NCI-H1930 (cell line): Measurements from ENCODE around the gene DSCAML1.
"Not testable (repeated sequence)": the region's sequence is repeated elsewhere in the genome, so short reads cannot be mapped to it uniquely, and the experiment has no call there.

ENCODE experiments used
- DNase-seq, 2 experiments: peaks; one replicate each; lab custom pipeline; 2025; lab: John Stamatoyannopoulos, UW

DSCAML1 gene

GRCh38 chr11:117409511-117409910, 387.5 kb downstream of the DSCAML1 start:
- DNase-seq, result no peak

- DNase-seq, result no peak
Observed at GRCh38 chr11:117408356-117408755, 388.7 kb downstream of the DSCAML1 start.

- no peak for DNase-seq
Observed at GRCh38 chr11:117407016-117407415, 390.0 kb downstream of the DSCAML1 start.

GRCh38 chr11:117405898-117406297, 391.1 kb downstream of the DSCAML1 start:
- not testable (repeated sequence) for DNase-seq

- DNase-seq, result not testable (repeated sequence)
Observed at GRCh38 chr11:117399100-117399840, 397.7 kb downstream of the DSCAML1 start.

GRCh38 chr11:117398618-117399017, 398.4 kb downstream of the DSCAML1 start:
- not testable (repeated sequence) for DNase-seq

GRCh38 chr11:117396970-117397369, 400.0 kb downstream of the DSCAML1 start:
- DNase-seq, result no peak

GRCh38 chr11:117395476-117395875, 401.5 kb downstream of the DSCAML1 start:
- DNase-seq, result no peak

- DNase-seq, result no peak
Observed at GRCh38 chr11:117394221-117394925, 402.6 kb downstream of the DSCAML1 start.

GRCh38 chr11:117392979-117393378, 404.0 kb downstream of the DSCAML1 start:
- DNase-seq, result no peak

- no peak for DNase-seq
Observed at GRCh38 chr11:117392001-117392690, 404.9 kb downstream of the DSCAML1 start.

GRCh38 chr11:117391181-117391580, 405.8 kb downstream of the DSCAML1 start:
- DNase-seq, result no peak

- DNase-seq, result no peak
Observed at GRCh38 chr11:117390743-117391142, 406.3 kb downstream of the DSCAML1 start.

- DNase-seq, result no peak
Observed at GRCh38 chr11:117387992-117388755, 408.8 kb downstream of the DSCAML1 start.

GRCh38 chr11:117385906-117386305, 411.1 kb downstream of the DSCAML1 start:
- no peak for DNase-seq

GRCh38 chr11:117385471-117385870, 411.5 kb downstream of the DSCAML1 start:
- DNase-seq, result no peak

- no peak for DNase-seq
Observed at GRCh38 chr11:117384045-117384444, 413.0 kb downstream of the DSCAML1 start.

GRCh38 chr11:117382746-117383145, 414.3 kb downstream of the DSCAML1 start:
- DNase-seq, result no peak

GRCh38 chr11:117381481-117382387, 415.3 kb downstream of the DSCAML1 start:
- DNase-seq, result no peak

- no peak for DNase-seq
Observed at GRCh38 chr11:117380676-117381075, 416.3 kb downstream of the DSCAML1 start.
